HG02970 (cell line): ENCODE data around the gene CBX8.
"Not testable (repeated sequence)": the region's sequence is repeated elsewhere in the genome, so short reads cannot be mapped to it uniquely, and the experiment has no call there.

Experiments used
- ATAC-seq: cut with Tn5 transposase; IDR thresholded peaks from one replicate; pipeline ENCODE4 v1.9.1; 2021; ENCODE audit warnings: mild to moderate bottlenecking, moderate library complexity, moderate number of reproducible peaks; ENCODE audit not compliant: unreplicated experiment, low FRiP score

CBX8 gene

DNA sequence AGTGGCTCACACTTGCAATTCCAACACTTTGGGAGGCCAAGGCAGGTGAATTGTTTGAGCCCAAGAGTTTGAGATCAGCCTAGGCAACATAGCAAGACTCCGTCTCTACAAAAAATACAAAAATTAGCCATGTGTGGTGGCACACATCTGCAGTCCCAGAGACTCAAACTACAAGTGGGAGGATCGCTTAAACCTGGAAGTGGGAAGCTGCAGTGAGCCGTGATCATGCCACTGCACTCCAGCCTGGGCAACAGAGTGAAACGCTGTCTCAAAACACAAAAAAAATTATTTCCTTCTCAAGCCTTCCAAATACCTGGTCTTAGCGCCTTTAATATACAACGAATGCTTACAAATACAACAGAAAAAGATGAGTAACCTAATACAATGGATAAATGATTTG lies 38.6 kb downstream of the CBX8 start:
- ATAC-seq, result no peak

DNA sequence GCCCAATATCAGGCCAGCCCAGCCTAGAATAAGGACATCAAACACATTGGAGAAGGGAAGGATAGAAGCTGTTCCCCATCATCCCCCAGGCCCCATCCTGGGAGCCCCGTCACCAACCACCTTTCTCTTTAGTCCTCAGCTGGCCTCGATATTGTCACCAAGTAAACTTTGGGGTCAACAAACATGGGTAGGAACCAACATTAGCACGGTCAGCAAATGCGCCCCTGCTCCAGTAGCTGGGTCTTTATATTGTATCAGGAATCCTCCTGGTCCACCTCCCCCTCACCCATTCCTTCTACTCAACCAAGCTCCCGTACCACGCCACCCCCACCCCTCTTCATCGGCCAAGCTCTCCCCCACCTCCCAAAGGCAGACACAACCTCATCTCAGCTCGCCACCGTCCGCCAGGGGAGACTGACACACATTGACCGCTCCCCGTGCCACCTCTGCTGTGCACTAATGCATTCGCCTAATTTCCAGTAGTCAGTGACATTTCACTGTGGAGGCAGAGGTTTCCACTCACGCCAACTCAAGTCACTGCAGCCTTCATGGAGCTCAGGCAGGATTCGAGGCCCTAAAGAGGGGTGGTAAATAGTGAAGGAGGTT lies 39.6 kb downstream of the CBX8 start:
- no peak for ATAC-seq

DNA sequence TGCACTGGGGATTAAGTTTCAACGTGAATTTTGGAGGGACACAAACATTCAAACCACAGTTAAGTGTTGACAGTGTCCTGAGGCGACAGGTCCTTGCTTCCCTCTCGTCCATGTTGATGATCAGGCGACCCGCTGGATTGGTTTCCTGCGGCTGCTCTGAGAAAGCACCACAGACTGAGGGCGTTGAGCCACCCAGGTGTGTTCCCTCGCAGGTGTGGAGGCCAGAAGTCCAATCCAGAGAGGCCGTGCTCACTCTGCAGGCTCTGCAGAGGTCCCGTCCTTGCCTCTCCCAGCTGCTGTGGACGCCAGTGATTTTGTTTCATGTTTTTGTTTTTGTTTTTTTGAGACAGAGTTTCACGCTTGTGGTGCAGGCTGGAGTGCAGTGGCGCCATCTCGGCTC lies 41.3 kb downstream of the CBX8 start:
- ATAC-seq, result no peak

DNA sequence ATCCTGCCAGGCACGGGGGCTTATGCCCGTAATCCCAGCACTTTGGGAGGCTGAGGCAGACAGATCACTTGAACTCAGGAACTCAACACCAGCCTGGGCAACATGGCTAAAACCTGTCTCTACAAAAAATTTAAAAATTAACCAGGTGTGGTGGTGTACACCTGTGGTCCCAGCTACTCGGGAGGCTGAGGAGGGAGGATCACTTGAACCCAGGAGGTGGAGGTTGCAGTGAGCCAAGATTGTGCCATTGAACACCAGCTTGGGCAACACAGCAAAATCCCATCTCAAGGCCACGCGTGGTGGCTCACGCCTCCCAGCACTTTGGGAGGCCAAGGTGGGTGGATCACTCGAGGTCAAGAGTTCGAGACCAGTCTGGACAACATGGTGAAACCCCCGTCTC lies 42.0 kb downstream of the CBX8 start:
- not testable (repeated sequence) for ATAC-seq

DNA sequence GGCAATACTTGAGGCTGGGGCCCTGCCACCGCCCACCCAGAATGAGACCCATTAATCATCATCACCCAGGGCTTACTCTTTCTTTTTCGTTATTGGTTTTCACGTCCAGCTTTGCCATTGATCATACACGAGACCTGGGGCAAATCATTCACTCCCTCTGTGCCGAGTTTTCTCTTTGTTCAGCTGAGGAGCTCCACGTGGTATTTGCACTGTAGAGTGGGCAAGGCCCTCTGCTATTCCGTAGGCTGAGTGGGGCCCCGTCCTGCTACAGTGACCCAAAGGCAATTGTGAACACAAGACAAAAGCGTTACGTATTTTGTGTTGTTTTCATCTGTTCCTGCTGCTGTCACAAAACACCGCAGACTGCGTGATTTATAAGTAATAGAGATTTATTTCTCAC lies 42.5 kb downstream of the CBX8 start:
- ATAC-seq, result no peak

DNA sequence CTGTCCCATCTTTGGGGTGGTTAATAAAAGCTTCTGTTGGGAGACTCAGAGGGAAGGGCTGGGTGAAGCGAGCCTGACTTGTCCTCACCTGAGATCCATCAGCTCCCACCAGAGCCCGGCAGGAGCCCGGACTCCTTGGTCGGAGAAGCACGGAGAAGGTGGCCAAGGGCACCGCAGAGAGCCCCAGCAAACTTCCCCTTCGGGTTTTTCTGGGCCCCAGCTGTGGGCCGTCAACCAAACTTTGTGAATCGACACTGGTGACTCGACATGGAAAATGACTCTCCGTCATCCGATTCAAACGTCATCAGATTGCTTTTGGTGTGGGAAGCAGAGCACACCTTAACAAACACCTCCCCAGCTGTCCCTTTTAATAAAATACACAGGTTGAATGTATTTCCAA lies 44.7 kb downstream of the CBX8 start:
- ATAC-seq, result no peak

DNA sequence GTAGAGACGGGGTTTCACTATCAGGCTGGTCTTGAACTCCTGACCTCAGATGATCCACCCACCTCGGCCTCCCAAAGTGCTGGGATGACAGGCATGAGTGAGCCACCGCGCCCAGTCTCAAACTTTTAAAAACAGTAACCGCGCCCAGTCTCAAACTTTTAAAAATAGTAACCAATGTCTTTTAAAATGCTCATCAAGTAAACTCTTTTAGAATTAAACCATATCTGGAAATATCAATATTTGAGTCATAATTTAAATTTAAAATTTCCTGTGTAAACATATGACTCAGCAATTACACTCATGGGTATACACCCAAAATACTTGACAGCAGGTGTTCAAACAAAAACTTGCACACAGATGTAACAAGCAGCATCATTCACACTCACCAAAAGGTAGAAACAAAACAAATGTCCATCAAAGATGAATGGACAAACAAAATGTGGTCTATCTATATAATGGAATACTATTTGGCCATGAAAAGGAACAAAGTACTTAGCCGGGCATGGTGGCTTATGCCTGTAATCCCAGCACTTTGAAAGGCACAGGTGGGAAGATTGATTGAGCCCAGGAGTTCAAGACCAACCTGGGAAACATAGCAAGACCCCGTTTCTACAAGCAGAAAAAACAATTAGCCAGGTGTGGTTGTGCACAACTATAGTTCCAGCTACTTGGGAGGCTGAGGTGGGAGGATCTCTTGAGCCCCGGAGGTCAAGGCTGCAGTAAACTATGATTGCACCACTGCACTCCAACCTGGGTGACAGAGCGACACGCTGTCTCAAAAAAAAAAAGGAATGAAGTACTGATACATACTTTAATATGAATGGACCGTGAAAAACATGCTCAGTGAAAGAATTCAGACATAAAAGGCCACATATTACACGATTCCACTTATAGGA lies 46.0 kb downstream of the CBX8 start:
- no peak for ATAC-seq

DNA sequence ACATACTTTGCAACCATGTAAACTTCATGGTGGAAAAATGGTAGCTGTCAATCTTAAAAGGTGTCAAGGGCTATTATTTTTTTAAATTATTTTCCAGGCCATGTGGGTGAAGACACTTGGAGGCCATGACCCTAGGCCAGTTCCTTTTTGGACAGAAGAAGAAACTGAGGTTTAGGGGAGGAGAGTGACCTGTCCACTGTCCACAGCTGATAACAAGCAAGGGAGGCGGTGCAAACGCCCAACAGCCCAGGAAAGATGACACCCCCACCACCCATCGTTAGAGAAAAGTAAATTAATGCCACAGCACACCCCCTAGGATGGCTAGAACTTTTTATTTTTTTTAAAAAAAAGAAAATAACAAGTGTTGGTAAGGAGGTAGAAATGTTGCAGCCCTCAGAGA lies 46.9 kb downstream of the CBX8 start:
- no peak for ATAC-seq

DNA sequence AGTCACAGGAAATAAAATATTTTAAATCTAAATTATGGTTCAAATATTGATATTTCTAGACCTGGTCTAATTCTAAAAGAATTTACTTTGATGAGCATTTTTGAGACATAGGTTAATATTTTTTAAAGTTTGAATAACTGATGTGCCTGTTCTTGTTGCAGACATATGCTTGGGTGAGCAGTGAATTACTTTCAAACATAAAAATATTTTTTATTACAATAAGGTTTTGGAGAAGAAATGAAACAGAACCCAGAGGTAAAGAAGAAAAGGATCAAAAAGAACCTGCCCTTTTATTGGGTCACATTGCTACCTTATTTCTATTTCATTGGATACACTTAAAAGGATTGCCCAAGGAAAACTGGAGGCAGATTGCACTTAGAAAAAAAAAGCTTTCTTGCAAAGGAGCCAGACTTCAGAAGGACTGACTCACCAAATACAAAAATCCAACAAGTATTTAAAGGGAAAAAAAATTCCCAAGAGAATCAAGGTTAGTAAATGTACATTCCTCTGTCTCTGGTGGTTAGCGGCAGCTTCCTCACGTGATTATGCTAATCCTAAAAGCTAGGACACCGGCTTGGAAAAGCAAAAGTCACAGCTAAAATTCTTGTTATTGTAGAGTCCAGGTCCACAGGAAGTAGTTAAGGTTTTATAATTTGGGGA lies 47.6 kb downstream of the CBX8 start:
- no peak for ATAC-seq

DNA sequence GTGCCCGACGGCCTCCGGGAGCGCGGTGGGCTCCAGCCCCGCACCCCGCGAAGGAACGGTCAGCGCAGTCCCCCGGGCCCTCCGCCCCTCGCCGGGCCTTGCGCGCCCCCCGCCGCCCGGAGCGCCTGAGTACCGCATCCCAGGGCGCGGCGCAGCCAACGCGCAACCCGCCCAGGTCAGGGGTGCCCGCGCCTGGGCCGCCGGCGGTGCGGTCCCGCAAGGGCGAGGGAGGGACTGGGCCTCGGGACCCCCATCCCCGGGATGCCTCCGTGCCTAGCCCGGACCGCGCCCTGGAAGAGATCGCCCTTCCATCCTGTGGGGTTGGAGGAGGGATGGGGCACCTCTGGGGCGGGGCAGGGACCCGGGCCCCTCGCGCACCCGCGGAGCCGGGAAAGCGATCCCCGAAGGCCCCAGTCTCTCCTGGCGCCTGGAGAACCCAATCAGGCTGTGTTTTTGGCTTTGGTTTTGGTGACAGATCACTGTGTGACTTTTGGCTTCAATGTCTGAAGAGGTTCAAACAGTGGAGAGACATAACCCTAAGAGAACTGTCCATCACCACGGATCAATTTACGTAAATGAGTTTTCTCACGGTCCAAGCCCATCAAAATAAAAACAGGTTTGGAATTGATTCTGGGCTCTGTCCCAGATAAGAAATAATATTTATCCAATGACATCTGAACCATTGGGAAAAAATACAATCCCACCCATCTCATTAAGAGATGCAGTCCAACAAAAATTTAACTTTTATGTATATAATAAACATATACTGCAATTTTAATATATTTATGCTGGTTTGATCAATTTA lies 48.4 kb downstream of the CBX8 start:
- no peak for ATAC-seq

DNA sequence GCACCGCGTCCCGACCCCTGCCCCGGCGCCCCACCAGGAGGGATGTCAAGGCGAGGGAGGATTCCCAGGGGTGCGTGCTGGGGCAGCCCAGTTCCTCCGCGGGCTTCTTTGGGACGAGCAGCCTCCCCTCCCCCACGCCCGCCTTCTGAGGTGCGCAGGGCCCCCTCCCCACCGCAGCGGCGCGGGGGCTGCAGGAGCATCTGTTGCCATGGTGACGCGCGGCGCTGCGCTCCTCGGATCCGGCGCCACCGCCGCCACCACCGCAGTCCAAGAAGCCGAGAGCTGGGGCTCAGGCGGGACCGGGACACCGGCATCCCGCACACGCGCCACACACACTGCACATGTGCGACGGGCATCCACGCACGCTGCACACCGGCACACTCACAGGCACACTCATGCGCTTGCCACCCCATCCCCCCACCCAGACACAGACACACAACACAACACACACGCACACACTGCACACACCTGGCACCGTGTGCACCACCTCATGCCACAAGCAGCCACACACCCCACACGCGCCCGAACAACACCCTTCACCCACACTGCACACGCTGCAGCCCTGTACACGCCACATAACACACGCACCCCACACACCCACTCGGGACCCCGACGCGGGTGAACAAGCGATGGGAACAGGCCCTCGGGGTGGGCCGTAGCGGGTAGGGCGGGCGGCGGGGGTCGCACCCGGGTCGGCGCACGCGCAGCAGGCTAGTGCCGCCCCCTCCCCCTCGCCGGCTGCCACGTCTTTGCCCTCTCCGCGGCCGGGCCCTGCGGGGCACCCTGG lies 49.2 kb downstream of the CBX8 start:
- no peak for ATAC-seq

DNA sequence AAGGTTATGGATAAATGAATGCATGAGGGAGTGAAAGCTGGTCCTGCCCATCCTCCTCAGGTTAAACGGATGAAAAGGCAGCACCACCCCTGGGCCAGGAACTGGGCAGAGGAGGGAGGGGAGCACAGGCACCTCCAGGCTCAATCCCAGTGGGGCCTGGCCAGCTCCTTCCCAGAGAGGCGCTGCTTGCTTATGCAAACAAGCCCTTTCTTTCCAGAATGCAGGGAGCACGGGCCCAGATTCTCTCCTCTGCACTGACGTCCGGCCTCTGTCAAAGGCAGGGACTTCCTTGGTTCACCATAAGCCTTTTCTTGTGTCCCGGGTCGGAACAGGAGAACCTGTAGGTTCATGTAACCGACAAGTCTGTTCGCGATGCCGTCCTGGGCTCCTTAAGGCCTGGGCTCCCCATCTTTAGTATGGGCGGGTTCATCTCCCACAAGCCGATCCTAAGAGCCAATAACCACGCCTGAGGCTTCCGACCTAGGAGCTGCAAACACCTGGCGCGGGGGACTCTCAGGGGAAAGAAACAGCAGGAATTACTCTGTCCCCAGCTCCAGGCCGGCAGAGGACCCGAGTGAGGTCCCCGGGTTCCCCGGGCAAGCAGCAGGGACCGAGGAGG lies 49.9 kb downstream of the CBX8 start:
- no peak for ATAC-seq

DNA sequence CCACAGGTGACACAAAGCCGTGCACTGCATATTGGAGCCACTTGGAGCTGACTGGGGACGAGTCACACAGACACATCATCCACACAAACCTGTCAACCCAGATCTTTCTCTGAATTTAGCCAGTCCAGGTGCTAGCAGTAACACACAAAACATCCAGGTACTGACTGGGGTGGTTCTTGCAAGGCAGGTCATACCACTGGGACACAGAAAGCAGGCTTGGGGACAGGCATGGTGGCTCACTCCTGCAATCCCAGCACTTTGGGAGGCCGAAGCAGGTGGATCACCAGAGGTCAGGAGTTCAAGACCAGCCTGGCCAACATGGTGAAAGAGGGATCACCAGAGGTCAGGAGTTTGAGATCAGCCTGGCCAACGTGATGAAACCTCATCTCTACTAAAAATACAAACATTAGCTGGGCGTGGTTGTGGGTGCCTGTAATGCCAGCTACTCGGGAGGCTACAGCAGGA lies 51.2 kb downstream of the CBX8 start:
- no peak for ATAC-seq

DNA sequence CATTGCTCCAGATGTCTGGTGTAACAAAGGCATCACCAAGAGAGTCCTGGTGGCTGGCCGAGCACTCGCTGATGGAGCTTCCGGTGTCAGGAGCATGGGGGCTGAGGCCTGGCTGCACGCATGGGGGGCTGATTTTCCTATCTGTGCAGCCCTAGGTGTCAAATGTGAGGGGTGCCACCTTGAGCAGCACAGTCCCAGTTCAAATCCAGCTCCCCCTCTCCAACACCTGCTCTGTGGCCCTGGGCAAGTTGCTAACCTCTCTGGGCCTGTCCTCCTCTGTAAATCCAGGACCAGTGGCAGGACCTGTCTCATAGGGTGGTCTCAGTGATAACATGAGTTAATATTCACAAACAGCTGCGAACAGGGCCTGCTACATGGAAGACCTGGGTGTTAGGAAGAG lies 53.3 kb downstream of the CBX8 start:
- ATAC-seq, result no peak

DNA sequence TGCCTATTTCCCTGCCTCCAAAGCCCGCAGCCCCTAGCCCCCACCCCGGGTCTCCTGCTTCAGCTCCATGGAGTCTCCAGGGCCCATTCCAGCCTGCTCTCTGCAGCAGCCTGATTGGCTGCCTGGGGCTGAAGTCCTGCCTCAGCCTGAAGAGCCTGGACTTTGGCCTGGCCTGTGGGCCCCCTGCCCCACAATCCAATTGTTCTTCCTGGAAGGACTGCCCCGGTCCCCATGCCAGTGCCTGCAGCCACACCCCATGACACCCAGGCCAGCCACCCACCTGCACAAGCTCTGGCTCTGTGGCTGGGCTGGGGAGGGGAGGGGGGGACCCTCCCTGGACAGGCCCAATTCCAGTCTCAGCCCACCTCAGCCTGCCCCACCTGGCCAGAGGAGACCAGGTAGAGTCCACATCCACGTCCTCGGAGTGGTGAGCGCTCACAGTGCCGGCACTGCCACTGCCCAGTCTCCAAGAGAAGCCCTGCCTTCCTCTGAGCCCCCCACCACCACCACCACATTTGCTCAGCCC lies 53.9 kb downstream of the CBX8 start:
- ATAC-seq, result no peak

DNA sequence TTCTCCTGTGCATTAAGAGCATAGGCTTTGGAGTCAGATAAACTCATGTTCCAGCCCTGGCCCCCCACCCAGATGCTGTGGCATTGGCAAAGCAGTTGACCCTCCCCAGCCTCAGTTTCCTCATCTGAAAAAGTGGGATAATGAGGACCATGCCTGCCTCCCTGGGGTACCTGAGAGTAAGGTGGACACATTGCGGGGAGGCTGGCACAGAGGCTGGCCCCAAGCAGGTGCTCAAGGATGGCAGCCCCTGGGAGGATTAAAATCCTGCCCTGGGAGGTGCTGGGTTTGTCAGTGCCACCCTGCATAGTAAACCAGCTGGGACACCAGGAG lies 54.3 kb downstream of the CBX8 start:
- ATAC-seq, result no peak
